ENCODE measurements around the gene SMAD6.

Gene SMAD6

DNA sequence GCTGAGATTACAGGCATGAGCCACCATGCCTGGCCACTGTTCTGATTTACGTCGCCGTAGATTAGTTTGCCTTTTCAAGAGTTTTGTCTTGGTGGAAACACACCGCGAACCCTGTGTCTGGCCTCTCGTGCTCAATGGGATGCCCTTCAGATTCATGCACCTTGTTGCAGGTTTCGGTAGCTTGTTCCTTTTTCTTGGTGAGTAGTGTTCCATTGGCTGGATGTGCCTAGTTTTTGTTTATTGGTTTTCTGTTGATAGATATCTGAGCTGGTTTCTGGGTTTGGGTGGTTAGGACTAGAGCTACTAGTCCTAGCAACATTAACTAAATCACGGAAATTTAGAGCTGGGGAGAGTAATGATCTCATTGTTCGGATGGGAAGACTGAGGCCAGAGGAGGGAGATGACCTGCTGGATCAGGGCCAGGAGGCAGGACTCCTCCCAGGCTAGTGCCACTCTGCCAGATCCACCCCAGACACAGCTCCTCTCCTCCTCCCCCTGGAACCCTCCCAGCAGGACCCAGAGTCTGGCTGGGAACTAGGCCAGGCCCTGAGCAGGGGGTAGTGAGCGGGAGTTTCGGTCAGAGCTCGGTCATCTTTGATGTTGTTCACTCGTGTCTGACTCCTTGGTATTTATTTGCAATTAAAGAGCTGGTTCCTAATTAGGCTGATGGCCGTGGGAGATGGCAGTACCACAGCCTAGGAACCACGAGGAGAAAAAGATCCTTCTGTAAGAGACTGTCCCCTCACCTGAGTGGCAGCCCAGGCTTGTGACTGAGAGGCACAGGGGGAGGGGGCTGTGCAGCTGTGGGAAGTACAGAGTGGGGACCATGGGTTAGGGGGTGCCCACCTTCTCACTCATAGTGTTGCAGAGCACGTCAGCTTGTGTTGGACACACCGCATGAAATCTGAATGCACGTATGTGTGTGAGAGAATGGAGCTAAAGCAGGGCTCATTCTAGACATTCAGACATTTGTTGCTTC lies 73.4 kb downstream of the SMAD6 start:
- no peak for DNase-seq (ENCODE audit: low spot score)
- TF ChIP-seq, protein P1, sequence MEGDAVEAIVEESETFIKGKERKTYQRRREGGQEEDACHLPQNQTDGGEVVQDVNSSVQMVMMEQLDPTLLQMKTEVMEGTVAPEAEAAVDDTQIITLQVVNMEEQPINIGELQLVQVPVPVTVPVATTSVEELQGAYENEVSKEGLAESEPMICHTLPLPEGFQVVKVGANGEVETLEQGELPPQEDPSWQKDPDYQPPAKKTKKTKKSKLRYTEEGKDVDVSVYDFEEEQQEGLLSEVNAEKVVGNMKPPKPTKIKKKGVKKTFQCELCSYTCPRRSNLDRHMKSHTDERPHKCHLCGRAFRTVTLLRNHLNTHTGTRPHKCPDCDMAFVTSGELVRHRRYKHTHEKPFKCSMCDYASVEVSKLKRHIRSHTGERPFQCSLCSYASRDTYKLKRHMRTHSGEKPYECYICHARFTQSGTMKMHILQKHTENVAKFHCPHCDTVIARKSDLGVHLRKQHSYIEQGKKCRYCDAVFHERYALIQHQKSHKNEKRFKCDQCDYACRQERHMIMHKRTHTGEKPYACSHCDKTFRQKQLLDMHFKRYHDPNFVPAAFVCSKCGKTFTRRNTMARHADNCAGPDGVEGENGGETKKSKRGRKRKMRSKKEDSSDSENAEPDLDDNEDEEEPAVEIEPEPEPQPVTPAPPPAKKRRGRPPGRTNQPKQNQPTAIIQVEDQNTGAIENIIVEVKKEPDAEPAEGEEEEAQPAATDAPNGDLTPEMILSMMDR (IDR thresholded peaks at IDR 0.05; ENCODE audit: extremely low read depth, insufficient read depth, missing control alignments): no peak
- in situ Hi-C loops (cut with MboI; ENCODE audit: low pct_unique_long_range_greater_than_20kb, low sequenced_read_pairs, unreplicated experiment): no loop called here

DNA sequence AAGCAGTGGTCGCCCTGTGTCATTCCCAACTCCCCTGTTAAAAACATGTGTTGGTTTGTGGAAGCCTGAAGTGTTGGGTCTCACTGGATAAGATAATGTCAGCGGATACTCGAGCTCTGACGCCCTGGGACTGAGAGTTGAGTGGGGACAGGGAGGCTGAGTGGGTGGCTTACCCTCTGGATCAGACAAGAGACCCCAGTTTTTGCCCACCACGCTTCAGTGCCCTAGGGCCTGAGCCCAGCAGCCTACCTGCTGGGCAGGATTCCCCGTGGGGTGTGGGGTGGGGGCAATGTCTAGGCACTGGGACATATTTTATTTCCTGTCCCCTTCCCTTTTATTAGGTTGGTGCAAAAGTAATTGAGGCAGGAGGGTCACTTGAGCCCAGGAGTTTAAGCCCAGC lies 75.0 kb downstream of the SMAD6 start:
- no peak for DNase-seq (ENCODE audit: low spot score)
- in situ Hi-C loops (cut with MboI; ENCODE audit: low pct_unique_long_range_greater_than_20kb, low sequenced_read_pairs, unreplicated experiment): no loop called here
- TF ChIP-seq, protein P1 (IDR thresholded peaks at IDR 0.05; ENCODE audit: extremely low read depth, insufficient read depth, missing control alignments): no peak

DNA sequence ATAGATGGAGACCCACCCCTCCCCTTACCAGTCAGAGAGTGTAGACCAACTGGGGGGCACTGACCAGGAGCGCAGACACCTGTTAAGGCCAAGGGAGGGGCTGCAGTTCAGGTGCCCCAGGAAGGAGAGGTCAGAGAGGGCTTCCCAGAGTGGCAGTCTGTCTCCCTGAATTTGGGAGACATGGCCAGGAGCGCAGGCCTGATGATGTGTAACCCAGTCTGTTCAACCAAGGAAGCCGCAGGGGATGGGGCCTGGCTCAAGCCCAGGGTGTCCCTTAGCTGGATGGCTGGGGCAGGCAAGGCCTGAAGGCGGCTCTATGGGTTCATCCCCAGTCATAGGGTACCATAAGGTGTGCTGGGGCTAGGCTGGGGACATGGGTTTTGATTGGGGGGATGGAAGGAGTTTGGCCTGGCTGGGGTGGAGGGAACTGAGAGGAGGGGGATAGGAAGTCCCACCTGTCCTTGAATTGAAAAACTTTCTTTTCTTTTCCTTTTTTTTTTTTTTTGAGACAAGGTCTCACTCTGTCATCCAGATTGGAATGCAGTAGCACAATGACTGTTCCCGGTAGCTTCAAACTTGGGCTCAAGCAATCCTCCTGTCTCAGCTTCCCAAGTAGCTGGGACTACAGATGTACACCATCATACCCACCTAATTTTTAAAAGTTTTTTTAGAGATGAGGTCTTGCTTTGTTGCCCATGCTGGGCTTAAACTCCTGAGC lies 75.7 kb downstream of the SMAD6 start:
- DNase-seq (ENCODE audit: low spot score): no peak
- TF ChIP-seq, protein P1 (IDR thresholded peaks at IDR 0.05; ENCODE audit: extremely low read depth, insufficient read depth, missing control alignments): no peak
- in situ Hi-C loops (cut with MboI; ENCODE audit: low pct_unique_long_range_greater_than_20kb, low sequenced_read_pairs, unreplicated experiment): no loop called here

DNA sequence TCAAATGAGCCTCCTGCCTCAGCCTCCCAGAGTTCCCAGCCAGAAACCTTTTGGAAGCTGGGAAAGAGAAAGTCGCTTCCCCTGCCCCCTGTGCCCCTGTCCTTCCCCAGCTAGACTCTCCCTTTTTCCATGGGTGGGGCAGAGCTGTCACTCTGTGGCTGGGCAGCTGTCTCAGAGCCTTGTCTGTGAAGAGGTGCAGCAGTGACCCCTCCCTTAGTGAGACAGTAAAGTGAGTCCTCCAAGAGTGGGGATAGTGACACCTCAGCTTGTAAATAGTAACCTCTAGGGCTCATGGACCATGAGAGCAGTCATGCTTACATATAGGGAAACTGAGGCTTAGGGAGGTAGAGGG lies 76.3 kb downstream of the SMAD6 start:
- in situ Hi-C loops (cut with MboI; ENCODE audit: low pct_unique_long_range_greater_than_20kb, low sequenced_read_pairs, unreplicated experiment): no loop called here
- TF ChIP-seq, protein P1 (IDR thresholded peaks at IDR 0.05; ENCODE audit: extremely low read depth, insufficient read depth, missing control alignments): no peak
- no peak for DNase-seq (ENCODE audit: low spot score)

DNA sequence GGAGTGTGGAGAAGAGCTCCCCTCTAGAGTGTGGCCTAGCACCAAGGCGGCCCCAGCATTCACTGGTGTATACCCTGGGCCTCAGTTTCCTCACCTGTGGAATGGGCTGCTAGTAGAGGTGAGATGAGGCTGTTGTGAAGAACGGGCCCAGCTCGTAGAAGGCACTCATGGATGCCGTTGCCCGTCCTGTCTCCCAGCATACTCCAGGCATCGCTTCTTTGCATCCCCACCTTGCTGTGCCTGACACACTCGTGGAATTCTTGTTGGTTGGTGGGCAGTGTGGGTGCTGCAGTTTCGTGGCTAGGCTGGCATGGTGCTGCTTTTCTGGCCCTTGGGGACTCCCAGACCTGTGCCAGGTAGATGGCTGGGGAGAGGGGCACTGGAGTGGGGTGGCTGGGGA lies 76.7 kb downstream of the SMAD6 start:
- in situ Hi-C loops (cut with MboI; ENCODE audit: low pct_unique_long_range_greater_than_20kb, low sequenced_read_pairs, unreplicated experiment): no loop called here
- TF ChIP-seq, protein P1 (IDR thresholded peaks at IDR 0.05; ENCODE audit: extremely low read depth, insufficient read depth, missing control alignments): no peak
- no peak for DNase-seq (ENCODE audit: low spot score)

DNA sequence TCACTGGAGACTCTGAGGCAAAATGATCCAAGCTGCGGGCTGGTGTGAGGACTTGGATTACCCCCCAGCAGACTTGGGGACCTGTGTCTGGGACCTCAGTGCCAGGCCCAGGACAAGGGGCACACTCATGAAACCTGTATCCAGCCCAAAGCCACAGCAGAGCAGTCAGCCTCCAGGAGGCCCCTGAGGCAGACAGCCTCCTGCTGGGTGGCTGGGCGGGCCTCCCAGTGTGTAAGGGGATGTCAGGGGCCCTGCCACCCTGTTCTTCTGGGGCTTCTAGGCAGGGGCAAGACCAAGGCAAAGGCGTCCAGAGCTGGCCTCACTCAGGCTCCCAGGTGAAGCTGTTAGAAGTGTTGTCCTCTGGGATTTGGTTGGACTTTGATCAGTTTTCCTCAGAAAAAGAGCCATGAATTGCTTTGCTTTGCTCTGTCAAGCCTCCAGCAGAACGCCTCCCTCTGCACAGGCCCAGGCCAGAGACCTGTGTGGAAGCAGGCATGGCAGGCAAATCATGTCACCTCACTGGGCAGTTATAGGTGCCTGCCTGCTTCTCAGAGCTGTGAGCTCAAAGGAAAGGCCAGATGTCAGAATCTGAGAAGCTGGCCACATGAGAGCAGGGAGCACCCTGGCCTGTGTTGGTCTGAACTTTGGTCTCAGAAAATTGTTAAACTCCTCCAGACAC lies 77.4 kb downstream of the SMAD6 start:
- DNase-seq (ENCODE audit: low spot score): no peak
- TF ChIP-seq, protein P1 (IDR thresholded peaks at IDR 0.05; ENCODE audit: extremely low read depth, insufficient read depth, missing control alignments): no peak
- in situ Hi-C loops (cut with MboI; ENCODE audit: low pct_unique_long_range_greater_than_20kb, low sequenced_read_pairs, unreplicated experiment): no loop called here
